ENCODE results near the gene FBXO42.

FBXO42 gene

DNA sequence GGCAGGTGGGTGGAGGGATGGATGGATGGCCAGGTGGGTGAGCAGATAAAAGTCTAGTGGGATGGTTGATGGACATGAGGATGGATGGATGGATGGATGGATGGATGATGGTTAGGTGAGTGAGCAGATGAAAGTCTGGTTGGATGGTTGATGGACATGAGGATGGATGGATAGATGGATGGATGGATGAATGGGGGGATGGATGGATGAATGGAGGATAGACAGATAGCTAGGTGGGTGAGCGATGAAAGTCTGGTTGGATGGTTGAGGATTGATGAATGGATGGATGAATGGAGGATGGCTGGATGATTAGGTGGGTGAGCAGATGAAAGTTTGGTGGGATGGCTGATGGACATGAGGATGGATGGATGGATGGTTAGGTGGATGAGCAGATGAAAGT is 130.8 kb downstream of the FBXO42 start:
- Histone ChIP-seq H4K20me1 (ENCODE audit: insufficient read depth, low read length) (no peaks in the 10 kb centered on the region), H3K36me3 (ENCODE audit: insufficient read depth, low read length) (no peaks in the 10 kb centered on the region), H3K9me3 (ENCODE audit: low read length) (no peaks in the 10 kb centered on the region), H3K4me1 (ENCODE audit: insufficient read depth, low read length, severe bottlenecking) (peaks cover 8% of the 10 kb centered on the region), H3K9ac (ENCODE audit: low read length) (no peak overlapping the region), H3K4me2 (ENCODE audit: low read length) (no peak overlapping the region), H2AFZ (ENCODE audit: low read length) (no peak overlapping the region), H3K4me3 (ENCODE audit: low read depth, low read length, poor library complexity, severe bottlenecking) (no peak overlapping the region), H3F3A (ENCODE audit: insufficient read depth, low read length) (no peaks in the 10 kb centered on the region), H3K27me3 (ENCODE audit: insufficient read depth, low read length) (no peaks in the 10 kb centered on the region), H3K79me2 (ENCODE audit: insufficient read depth, low read length) (no peaks in the 10 kb centered on the region), H3K27ac (ENCODE audit: low read depth, low read length, poor library complexity, severe bottlenecking) (no peak overlapping the region), H3K9me2 (ENCODE audit: low read depth, low read length) (no peaks in the 10 kb centered on the region)
- TF ChIP-seq, protein P1, sequence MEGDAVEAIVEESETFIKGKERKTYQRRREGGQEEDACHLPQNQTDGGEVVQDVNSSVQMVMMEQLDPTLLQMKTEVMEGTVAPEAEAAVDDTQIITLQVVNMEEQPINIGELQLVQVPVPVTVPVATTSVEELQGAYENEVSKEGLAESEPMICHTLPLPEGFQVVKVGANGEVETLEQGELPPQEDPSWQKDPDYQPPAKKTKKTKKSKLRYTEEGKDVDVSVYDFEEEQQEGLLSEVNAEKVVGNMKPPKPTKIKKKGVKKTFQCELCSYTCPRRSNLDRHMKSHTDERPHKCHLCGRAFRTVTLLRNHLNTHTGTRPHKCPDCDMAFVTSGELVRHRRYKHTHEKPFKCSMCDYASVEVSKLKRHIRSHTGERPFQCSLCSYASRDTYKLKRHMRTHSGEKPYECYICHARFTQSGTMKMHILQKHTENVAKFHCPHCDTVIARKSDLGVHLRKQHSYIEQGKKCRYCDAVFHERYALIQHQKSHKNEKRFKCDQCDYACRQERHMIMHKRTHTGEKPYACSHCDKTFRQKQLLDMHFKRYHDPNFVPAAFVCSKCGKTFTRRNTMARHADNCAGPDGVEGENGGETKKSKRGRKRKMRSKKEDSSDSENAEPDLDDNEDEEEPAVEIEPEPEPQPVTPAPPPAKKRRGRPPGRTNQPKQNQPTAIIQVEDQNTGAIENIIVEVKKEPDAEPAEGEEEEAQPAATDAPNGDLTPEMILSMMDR (IDR thresholded peaks at IDR 0.05; ENCODE audit: low read length): no peak
- TF ChIP-seq EZH2 (IDR thresholded peaks at IDR 0.05; ENCODE audit: borderline replicate concordance, low read length): no peak

DNA sequence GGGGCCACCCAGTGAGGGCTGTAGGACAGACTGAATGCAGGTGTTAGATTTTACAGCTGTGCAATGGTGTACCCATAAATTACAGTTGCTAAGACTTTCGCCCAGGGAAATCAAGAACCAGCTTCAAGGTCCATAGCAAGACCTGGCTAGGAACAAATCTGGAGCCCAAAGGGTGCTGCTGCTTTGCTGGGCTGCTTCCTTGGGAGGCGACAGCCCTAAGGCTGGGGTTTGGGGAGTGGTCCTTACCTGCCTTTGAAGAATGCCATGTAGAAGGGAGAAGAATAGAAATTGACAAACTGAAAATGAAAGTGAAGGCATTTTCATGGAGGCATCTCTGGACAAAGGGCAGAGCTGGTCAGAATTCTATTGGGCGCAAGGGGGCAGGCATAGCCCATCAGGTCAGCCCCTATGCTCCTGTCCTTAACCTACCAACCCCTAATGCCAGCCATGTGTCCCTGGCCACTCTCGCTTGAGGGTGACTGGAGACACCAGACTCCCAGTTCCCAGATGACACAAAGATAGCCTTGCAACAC is 132.2 kb downstream of the FBXO42 start:
- Histone ChIP-seq H3K27me3 (ENCODE audit: insufficient read depth, low read length) (no peaks in the 10 kb centered on the region), H3K79me2 (ENCODE audit: insufficient read depth, low read length) (no peaks in the 10 kb centered on the region), H4K20me1 (ENCODE audit: insufficient read depth, low read length) (no peaks in the 10 kb centered on the region), H3K9me3 (ENCODE audit: low read length) (no peaks in the 10 kb centered on the region), H2AFZ (ENCODE audit: low read length) (no peak overlapping the region), H3K9ac (ENCODE audit: low read length) (no peak overlapping the region), H3K4me1 (ENCODE audit: insufficient read depth, low read length, severe bottlenecking) (peaks cover 10% of the 10 kb centered on the region), H3F3A (ENCODE audit: insufficient read depth, low read length) (no peaks in the 10 kb centered on the region), H3K27ac (ENCODE audit: low read depth, low read length, poor library complexity, severe bottlenecking) (no peak overlapping the region), H3K9me2 (ENCODE audit: low read depth, low read length) (no peaks in the 10 kb centered on the region), H3K36me3 (ENCODE audit: insufficient read depth, low read length) (no peaks in the 10 kb centered on the region), H3K4me3 (ENCODE audit: low read depth, low read length, poor library complexity, severe bottlenecking) (no peak overlapping the region), H3K4me2 (ENCODE audit: low read length) (no peak overlapping the region)
- TF ChIP-seq, protein P1 (IDR thresholded peaks at IDR 0.05; ENCODE audit: low read length): no peak

DNA sequence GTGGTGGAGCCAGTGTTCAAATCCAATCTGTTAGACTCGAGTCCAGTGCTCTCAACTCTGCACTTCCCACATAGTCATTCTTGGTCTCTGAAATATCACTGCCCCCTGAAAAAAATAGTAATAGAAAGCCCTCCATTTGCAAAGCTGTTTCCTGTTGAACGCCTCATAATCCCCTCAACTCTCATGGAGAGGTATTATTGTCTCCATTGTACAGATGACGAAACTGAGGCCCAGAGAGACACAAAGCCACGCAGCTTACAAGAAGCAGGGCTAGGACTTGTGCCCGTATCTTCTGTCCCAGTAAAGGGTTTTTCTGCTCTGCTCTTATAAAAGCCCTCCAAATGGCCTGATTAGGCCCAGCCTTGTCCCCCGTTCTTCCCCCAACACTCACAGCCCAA is 133.6 kb downstream of the FBXO42 start:
- Histone ChIP-seq H3F3A (ENCODE audit: insufficient read depth, low read length) (no peaks in the 10 kb centered on the region), H4K20me1 (ENCODE audit: insufficient read depth, low read length) (no peaks in the 10 kb centered on the region), H3K79me2 (ENCODE audit: insufficient read depth, low read length) (no peaks in the 10 kb centered on the region), H3K4me3 (ENCODE audit: low read depth, low read length, poor library complexity, severe bottlenecking) (no peak overlapping the region), H3K4me2 (ENCODE audit: low read length) (no peak overlapping the region), H3K9ac (ENCODE audit: low read length) (no peak overlapping the region), H3K4me1 (ENCODE audit: insufficient read depth, low read length, severe bottlenecking) (peaks cover 10% of the 10 kb centered on the region), H3K9me2 (ENCODE audit: low read depth, low read length) (no peaks in the 10 kb centered on the region), H3K27me3 (ENCODE audit: insufficient read depth, low read length) (no peaks in the 10 kb centered on the region), H2AFZ (ENCODE audit: low read length) (no peak overlapping the region), H3K36me3 (ENCODE audit: insufficient read depth, low read length) (no peaks in the 10 kb centered on the region), H3K9me3 (ENCODE audit: low read length) (no peaks in the 10 kb centered on the region), H3K27ac (ENCODE audit: low read depth, low read length, poor library complexity, severe bottlenecking) (no peak overlapping the region)
- TF ChIP-seq EZH2 (IDR thresholded peaks at IDR 0.05; ENCODE audit: borderline replicate concordance, low read length): no peak
- TF ChIP-seq, protein P1 (IDR thresholded peaks at IDR 0.05; ENCODE audit: low read length): no peak

Data from OCI-LY1 (cell line).